HG02973 (cell line): ENCODE results near the gene SAMD15.
"Not testable (repeated sequence)": the region's sequence is repeated elsewhere in the genome, so short reads cannot be mapped to it uniquely, and the experiment has no call there.

ENCODE experiments used
- ATAC-seq: cut with Tn5 transposase; IDR thresholded peaks from one replicate; pipeline ENCODE4 v1.9.1; 2021; ENCODE audit warnings: moderate library complexity; ENCODE audit not compliant: unreplicated experiment

The SAMD15 gene

DNA sequence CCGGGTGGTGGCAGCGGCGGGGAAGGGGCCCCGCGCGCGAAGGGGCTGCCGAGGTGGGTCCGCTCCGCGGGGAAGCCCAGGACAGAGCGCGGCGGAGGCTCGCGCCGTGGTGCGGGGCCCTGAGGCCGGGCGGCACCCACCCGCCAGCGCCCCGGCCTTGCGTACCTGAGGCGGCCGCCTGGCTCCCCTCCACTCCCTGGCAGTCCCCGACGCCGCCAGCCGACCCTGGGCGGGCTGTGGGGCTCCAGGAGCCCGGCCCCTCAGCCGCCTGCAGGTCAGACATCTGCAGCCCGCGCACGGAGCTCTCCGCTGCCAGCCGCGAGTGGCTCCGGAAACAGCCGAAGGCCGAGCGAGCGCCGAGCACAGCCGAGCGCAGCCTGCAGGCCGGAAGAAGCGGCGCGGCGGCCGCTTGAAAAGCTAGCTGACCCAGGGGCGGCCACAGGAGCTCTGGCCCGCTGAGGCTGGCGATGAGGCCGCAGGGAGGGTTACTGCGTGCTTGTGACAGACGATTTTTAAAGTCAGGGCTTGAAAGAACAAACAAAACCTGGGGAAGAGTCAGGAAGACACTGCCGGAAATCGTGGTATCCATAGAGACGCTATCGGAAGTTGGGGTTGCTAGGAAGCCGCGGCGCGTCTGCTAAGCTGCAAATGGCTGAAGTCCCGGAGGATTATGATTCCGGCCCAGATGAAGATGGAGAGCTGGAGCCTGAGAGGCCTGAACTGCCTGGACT lies at the start of gene SAMD15, which contains the start of gene TMED8:
SAMD15 (plus strand) TSS at position 609 of the 731 bp plus-strand sequence; CDS start at position 649, 40 bp downstream.
TMED8 (minus strand) TSS at position 324 of the 731 bp plus-strand sequence; CDS start at position 283, 41 bp downstream.
- peak; percentile 76 for ATAC-seq

- ATAC-seq, result no peak
These were observed 47.3 kb upstream of the SAMD15 start for GRCh38 chr14:77329872-77330271.

GRCh38 chr14:77335576-77335975 lies 41.6 kb upstream of the SAMD15 start:
- no peak for ATAC-seq

DNA sequence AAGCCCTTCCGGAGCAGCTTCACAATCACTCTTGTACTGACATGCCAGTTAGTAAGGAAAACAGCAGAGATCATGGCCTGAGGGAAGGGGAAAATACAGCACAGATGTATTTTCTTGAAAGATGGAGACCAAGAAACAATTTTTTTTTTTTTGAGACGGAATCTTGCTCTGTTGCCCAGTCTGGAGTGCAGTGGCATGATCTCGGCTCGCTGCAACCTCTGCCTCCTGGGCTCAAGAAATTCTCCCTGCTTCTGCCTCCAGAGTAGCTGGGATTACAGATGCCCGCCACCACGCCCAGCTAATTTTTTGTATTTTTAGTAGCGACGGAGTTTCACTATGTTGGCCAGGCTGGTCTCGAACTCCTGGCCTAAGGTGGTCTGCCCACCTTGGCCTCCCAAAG lies 39.9 kb upstream of the SAMD15 start:
- not testable (repeated sequence) for ATAC-seq

GRCh38 chr14:77337880-77338279 lies 39.3 kb upstream of the SAMD15 start:
- no peak for ATAC-seq

DNA sequence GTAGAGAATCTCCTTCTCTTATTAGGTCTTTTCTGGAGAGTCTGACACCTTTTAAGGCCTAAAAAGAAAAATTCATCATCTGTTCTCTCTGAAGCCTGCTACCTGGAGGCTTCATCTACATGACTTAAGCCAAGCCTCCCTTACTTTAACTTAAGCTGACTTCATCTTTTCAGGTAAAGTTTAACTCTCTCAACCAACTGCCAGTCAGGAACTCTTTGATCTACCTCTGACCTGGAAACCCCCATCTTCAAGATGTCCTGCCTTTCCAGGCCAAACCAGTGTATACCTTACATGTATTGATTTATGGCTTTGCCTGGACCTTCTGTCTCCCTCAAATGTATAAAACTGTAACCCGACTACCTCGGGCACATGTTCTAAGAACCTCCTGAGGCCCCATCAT lies 38.9 kb upstream of the SAMD15 start:
- no peak for ATAC-seq

DNA sequence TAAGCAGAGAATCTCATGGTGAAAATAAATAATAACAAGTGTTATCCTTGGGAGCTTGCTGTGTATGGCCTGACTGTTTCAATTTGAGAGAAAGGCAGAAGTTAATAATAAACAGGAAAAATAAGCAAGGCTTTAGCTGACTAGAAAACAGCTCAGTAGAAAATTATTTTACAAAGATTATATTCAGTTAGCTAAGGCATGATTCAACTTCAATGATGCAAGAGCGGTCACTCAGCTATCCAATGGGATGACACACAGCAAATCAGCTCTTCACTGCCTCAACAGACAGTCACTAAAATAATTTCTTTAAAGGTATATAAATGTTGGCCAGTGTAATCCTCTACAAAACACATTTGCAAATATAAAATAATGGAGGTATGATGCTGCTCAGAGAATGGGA lies 37.8 kb upstream of the SAMD15 start:
- ATAC-seq, result no peak

- no peak for ATAC-seq
These were observed 36.8 kb upstream of the SAMD15 start for GRCh38 chr14:77340389-77340788.

- ATAC-seq, result no peak
These were observed 34.3 kb upstream of the SAMD15 start for GRCh38 chr14:77342726-77343397.

GRCh38 chr14:77343662-77344061 lies 33.5 kb upstream of the SAMD15 start:
- ATAC-seq, result no peak

DNA sequence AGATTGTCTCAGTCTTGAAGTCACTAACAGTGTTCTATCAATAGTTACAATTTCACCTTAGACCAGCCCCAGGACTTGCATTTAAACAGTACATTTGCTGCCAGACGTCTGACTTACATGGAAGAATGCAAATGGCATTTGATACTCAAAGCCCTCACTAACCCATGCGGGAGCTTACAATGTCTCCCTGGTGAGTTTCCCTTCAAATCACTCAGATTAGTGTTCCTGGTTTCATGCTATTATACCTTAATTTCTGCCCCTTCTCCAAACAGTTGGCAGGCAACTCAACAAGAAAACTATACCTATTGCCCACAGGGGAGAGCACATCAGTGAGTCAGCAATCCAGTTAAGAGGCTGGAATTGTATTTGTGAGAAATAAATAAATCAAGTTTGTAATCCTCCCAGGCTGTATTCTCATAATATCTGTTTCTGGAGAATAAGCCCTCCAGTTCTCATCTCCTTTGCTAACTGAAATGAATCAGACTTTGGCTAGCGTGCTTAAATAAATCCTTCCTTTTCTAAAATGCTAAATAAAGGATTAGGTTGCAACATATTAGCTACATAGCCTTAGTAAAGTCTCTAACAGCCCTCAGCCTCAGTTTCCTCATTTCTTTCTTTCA lies 32.7 kb upstream of the SAMD15 start:
- no peak for ATAC-seq

DNA sequence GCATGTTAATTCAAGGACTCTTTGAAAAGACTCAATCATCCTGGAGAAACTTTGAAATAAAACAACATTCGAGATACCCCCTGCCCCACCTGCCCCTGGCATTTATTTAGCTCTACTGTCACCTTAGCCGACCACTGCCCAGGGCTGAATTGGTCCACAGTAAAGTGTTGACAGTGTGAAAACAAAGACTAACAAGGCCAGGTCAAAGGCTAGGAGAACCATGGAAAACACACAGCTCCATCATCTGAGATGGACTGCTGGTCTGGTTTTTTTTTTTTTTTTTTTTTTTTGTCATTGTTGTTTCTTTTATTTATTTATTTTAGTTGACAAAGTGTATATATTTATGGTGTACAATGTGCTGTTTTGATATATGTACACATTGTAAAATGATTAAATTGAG lies 30.7 kb upstream of the SAMD15 start:
- no peak for ATAC-seq

GRCh38 chr14:77347751-77348150 lies 29.4 kb upstream of the SAMD15 start:
- no peak for ATAC-seq

GRCh38 chr14:77353469-77354141 lies 23.6 kb upstream of the SAMD15 start:
- ATAC-seq, result no peak

DNA sequence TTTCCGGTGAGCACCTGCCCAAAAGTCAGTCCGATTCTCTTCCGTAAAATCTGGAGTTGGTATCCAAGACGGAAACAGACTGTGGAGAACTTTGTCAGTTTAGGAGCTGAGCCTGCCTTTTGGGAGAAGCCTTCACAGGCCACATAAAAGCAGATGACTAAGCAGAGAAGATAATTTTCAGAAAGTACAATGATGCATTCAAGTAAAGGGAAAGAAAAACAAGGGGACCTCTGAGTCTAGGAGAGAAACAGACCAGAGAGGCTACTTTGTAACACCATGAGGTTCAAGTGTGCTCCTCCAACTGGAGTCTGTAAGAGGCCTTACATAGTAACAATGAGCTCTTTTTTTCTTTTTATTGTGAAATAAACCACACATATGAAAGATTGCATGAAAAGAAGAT lies 21.4 kb upstream of the SAMD15 start:
- ATAC-seq, result no peak

- ATAC-seq, result no peak
These were observed 20.3 kb upstream of the SAMD15 start for GRCh38 chr14:77356899-77357298.

DNA sequence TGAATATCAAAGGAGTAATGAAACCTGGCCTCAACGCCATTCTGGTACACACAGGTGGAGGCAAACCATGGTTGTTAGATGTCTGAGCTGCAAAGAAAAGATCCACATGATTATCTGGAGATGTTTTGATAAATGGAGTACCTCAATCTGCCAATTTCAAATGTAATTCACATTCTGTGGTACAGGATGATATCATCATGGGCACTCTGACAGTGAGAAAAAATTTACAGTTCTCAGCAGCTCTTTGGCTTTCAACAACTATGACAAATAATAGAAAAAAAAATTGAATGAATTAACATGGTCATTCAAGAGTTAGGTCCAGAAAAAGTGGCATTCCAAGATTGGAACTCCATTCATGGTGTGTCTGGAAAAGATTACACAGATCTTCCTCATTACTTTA lies 17.6 kb upstream of the SAMD15 start:
- no peak for ATAC-seq

DNA sequence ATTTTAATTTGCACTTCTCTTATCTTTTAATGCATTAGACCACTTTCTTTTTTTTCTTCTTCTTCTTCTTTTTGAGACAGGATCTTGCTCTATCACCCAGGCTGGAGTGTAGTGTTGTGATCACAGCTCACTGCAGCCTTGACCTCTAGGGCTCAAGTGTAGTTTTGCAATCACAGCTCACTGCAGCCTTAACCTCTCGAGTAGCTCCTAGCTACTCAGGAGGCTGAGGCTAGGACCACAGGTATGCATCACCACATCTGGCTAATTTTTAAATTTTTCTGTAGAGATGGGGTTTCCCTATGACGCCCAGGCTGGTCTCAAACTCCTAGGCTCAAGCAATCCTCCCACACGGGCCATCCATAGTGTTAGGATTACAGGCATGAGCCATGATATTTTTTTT lies 13.0 kb upstream of the SAMD15 start:
- no peak for ATAC-seq

- no peak for ATAC-seq
These were observed 7.9 kb upstream of the SAMD15 start for GRCh38 chr14:77369285-77369684.

DNA sequence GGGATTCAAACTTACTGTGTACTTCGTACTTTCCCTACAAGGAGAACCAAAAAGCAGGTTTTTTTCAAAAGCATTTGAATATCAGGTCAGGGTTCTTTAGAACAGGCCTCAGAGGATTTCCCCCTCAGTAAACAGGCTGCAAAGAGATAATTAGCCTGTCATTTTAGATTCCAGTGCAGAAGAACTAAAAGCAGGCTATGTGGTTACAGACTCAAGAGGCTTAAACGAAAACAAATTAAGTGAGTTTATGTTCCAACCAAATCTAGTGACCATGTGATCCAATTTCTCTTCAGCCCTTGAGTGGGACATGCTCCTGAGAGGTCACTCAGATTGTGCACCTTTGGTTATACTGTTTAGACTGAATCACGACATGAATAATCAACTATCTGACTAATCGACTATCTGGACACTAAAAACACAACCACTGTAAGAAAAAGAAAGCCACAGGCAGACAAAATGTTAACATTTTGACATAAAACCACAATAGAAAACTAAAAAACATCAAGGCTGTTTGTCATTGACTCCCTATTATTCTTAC lies 4.8 kb upstream of the SAMD15 start:
- peak; percentile 35 for ATAC-seq
